Fibroblast of peridontal ligament (primary cell): ENCODE results near the gene CRISP1.
"Not testable (repeated sequence)": the region's sequence is repeated elsewhere in the genome, so short reads cannot be mapped to it uniquely, and the experiment has no call there.

Experiments used
- DNase-seq: peaks from one replicate; pipeline ENCODE4 v3.0.0-alpha.2; 2010; ENCODE audit errors: extremely low read depth

Gene CRISP1

GRCh38 chr6:49839957-49840356 is 26.4 kb downstream of the CRISP1 start:
- no peak for DNase-seq

GRCh38 chr6:49839162-49839561 is 27.2 kb downstream of the CRISP1 start:
- no peak for DNase-seq

- DNase-seq, result no peak
Observed at GRCh38 chr6:49835140-49835539, 31.2 kb downstream of the CRISP1 start.

GRCh38 chr6:49833386-49833785 is 32.9 kb downstream of the CRISP1 start:
- DNase-seq, result no peak

GRCh38 chr6:49826743-49827406 is 39.5 kb downstream of the CRISP1 start:
- no peak for DNase-seq

DNA sequence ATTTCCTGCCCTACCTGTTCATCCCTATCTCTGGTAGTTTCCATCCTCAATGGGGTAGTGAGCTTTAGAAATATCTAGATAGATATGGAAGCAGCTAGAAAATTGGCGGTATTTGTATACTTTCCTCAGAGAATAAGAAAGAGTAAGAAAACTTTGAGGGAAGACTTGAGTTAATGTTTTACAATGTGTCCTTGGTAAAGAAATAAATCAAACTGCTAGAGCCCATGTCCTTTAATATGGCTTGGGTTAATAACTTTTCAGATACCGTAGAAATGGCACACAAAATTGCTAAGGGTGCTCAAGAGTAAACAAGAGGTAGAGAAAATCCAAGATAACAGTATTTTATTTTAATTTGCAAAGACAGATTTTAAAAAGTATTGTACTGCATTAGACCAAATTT is 51.2 kb downstream of the CRISP1 start:
- DNase-seq, result no peak

DNA sequence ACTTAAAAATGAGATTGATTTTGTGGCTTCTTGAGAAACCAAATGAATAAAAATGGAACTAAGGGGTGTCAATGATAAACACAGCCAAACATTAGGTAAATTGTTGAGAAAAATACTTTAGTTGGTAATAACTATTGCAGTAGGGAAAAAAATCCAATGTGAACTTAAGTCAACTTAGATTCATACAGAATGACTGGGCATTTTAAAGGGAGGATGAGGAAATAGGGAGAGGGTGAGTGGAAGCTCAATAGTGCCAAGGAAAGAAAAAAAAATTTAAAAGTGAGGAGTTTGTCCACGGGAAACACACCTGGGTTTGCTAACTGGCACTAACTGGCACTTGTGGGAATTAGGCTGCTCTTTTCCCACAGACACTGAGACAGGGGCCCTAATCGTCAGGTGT is 53.1 kb downstream of the CRISP1 start:
- DNase-seq, result no peak

GRCh38 chr6:49806145-49806544 is 60.2 kb downstream of the CRISP1 start:
- DNase-seq, result no peak

- DNase-seq, result no peak
Observed at GRCh38 chr6:49805246-49805645, 61.1 kb downstream of the CRISP1 start.

DNA sequence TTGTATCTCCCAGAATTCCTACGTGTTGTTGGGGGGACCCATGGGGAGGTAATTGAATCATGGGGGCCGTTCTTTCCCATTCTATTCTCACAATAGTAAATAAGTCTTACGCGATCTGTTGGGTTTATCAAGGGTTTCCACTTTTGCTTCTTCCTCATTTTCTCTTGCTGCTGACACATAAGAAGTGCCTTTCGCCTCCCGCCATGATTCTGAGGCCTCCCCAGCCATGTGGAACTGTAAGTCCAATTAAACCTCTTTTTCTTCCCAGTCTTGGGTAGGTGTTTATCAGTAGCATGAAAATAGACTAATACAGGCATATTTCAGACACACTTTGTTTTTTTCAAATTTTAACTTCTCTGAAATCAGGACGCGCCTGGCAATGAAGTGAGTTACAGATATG is 64.8 kb downstream of the CRISP1 start:
- DNase-seq, result no peak

DNA sequence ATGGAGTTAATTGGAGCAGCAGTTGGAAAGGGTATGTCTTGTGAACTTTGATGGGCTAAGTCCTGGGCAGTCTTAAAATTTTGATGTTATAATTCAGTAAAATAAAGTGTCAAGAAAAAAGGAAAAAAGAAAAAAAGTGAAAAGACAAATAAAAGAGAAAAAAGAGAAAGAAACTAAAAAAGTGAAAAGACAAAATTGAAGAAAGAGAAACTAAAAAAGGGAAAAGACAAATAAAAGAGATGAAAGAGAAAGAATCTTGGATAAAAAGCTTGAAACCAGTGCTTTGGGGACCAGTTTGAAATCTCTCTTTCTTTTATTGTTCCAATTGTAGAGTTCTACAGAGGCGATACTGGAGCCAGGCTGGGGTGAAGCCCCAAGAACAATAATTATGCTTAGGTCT is 67.2 kb downstream of the CRISP1 start:
- DNase-seq, result no peak

GRCh38 chr6:49796842-49797455 is 69.4 kb downstream of the CRISP1 start:
- not testable (repeated sequence) for DNase-seq

- DNase-seq, result no peak
Observed at GRCh38 chr6:49790341-49790740, 76.0 kb downstream of the CRISP1 start.

GRCh38 chr6:49787176-49787575 is 79.2 kb downstream of the CRISP1 start, which contains the start of gene PGK2:
TSS of gene PGK2 (minus strand) at chr6:49787285. CDS start at chr6:49787187, 98 bp downstream.
- no peak for DNase-seq

DNA sequence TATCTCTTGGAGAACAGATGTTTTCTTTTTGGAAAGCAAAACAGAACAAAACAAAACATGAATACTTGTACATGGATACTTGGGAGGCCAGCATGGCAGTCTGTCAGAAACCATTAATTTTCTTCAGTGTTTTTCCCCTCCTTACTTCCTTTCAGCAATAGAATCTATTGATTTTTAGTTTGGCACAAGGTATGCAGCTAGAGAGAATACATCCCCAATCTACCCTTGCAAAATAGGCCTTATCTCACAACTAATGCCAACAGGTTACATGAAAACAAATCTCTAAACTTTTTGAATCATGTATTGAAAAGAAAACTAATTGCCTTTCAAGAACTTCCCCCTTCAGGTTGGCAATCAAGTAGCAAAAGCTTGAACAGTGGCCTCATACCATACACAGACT is 82.1 kb downstream of the CRISP1 start:
- DNase-seq, result no peak
